Gastrocnemius medialis (tissue), 4 donors: Measurements from ENCODE around the gene IFNK. TPM values are rescaled to one million over a fixed set of nuclear protein-coding genes. Genes with fewer than 3 reads are reported as not detected.

Experiments
- ATAC-seq, 2 donors: fragments of 150-250 bp; one replicate each; pipeline ENCODE4 v1.9.1; 2016
- DNase-seq, 2 donors: peaks; one replicate each; pipeline ENCODE4 v3.0.0-alpha.2; 2019
- H3K27ac ChIP-seq, 4 donors: fragments of 200-600 bp; sonication (generic); 1 replicate in 1 of 4; 2 replicates in 3 of 4; pipeline ENCODE4 v1.5.1; 2016 to 2018; ENCODE audit warnings: mild to moderate bottlenecking in 2 of 4, moderate library complexity in 1 of 4
- H3K27me3 ChIP-seq, 3 donors: fragments of 200-600 bp; sonication (generic) in 2 of 3; 1 replicate in 1 of 3; 2 replicates in 2 of 3; pipeline versions ENCODE4 v1.5.1 to v1.6.0; 2016 to 2019; ENCODE audit warnings: mild to moderate bottlenecking in 1 of 3, moderate library complexity in 1 of 3
- H3K36me3 ChIP-seq, 2 donors: fragments of 200-600 bp; sonication (generic) in 1 of 2; one replicate each; pipeline ENCODE4 v1.5.1; 2017 to 2018
- H3K4me1 ChIP-seq, 2 donors: fragments of 200-600 bp; sonication (generic) in 1 of 2; one replicate each; pipeline ENCODE4 v1.5.1; 2016 to 2017; ENCODE audit warnings: mild to moderate bottlenecking in 2 of 2
- H3K4me3 ChIP-seq, 4 donors: fragments of 200-600 bp; sonication (generic) in 3 of 4; 1 replicate in 1 of 4; 2 replicates in 3 of 4; pipeline ENCODE4 v1.5.1; 2016 to 2019; ENCODE audit warnings: mild to moderate bottlenecking in 2 of 4
- H3K9me3 ChIP-seq, 3 donors: fragments of 200-600 bp; sonication (generic) in 2 of 3; 1 replicate in 1 of 3; 2 replicates in 2 of 3; pipeline ENCODE4 v1.5.1; 2016 to 2019
- POLR2A ChIP-seq, 2 donors: fragments of 450-650 bp; IDR thresholded peaks; one replicate each; pipeline ENCODE4 v1.6.1; 2017; ENCODE audit warnings: antibody characterized with exemption in 2 of 2, mild to moderate bottlenecking in 2 of 2, moderate library complexity in 2 of 2
- in situ Hi-C, 4 donors: fragments of 200-750 bp; cut with MboI; loops; one replicate each; pipeline versions ENCODE4 v1.15.0 to v1.8.0; 2017; ENCODE audit warnings: low sequenced_read_pairs in 4 of 4
- intact Hi-C: fragments of 100-400 bp; cut with DNase I; formaldehyde crosslinking; loops from one replicate; pipeline ENCODE4 v1.15.1; 2023; ENCODE audit warnings: low total_unique reads
- total RNA-seq, 4 donors: library from RNA; depleted of rRNA; stranded (reverse); fragments of >200 nt; gene quantifications; one replicate each; pipeline versions ENCODE4 v1.1.0 to v1.2.3, GENCODE V29; 2016
- TF ChIP-seq, protein P1 (sequence below), 5 experiments: fragments of 450-650 bp in 3 of 5; fragments of 200-600 bp in 2 of 5; sonication (generic) in 2 of 5; IDR thresholded peaks in 4 of 5; conservative IDR thresholded peaks in 1 of 5; 1 replicate in 4 of 5; 2 replicates in 1 of 5; pipeline ENCODE4 v1.5.1; 2016 to 2019; ENCODE audit warnings: antibody characterized with exemption in 5 of 5, mild to moderate bottlenecking in 3 of 5, moderate library complexity in 3 of 5

IFNK gene
- total RNA-seq, 4 donors from 2014 or later: not detected

DNA sequence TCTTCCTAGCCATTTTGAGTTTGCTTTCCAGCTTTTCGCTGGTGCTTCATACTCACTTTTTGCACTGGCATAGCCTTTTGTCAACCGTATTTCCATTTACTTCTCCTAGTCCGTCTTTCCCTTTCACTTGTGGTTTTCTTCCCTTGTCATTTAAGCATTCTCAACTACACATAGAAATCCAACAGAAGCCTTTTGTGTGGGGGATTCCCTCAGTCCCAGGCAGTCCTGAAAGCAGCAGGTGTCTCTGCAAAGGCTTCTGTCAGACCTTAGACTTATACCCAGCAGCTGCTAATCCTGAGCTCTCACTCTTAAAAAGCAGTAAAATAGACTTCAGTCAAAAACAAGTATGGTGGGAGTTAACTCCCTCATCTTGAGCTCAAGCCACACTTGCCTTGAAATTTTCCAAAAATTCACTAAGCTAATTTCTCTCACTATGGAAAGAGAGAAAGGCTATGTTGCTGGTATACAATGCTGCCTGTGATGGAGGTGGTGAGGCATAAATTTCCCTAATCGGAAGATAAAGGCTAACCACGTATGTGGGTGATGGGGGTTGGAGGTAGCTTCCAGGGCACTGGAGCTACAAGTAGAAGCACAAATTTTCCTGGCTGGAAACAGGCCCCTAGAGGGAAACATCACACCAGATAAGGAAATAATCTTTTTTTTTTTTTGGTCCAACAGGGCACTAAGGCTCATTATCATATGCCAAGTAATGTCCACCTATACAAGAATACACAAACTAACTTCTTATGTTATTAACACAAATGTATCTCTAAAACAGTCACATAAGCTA is 34.8 kb upstream of the IFNK start:
- DNase-seq: no peak
- in situ Hi-C loops: no loop called here
- Histone ChIP-seq H3K27ac (no peak overlapping the region), H3K36me3 (no peaks in the 10 kb centered on the region), H3K4me1 (no peaks in the 10 kb centered on the region), H3K27me3 (no peaks in the 10 kb centered on the region), H3K9me3 (no peaks in the 10 kb centered on the region), H3K4me3 (no peak overlapping the region)
- intact Hi-C loops: no loop called here
- no peak for ATAC-seq
- no peak for TF ChIP-seq POLR2A (IDR thresholded peaks at IDR 0.05)
- TF ChIP-seq, protein P1, sequence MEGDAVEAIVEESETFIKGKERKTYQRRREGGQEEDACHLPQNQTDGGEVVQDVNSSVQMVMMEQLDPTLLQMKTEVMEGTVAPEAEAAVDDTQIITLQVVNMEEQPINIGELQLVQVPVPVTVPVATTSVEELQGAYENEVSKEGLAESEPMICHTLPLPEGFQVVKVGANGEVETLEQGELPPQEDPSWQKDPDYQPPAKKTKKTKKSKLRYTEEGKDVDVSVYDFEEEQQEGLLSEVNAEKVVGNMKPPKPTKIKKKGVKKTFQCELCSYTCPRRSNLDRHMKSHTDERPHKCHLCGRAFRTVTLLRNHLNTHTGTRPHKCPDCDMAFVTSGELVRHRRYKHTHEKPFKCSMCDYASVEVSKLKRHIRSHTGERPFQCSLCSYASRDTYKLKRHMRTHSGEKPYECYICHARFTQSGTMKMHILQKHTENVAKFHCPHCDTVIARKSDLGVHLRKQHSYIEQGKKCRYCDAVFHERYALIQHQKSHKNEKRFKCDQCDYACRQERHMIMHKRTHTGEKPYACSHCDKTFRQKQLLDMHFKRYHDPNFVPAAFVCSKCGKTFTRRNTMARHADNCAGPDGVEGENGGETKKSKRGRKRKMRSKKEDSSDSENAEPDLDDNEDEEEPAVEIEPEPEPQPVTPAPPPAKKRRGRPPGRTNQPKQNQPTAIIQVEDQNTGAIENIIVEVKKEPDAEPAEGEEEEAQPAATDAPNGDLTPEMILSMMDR (IDR thresholded peaks at IDR 0.05 in 4 of 5, conservative IDR thresholded peaks at IDR 0.05 in 1 of 5): no peak

DNA sequence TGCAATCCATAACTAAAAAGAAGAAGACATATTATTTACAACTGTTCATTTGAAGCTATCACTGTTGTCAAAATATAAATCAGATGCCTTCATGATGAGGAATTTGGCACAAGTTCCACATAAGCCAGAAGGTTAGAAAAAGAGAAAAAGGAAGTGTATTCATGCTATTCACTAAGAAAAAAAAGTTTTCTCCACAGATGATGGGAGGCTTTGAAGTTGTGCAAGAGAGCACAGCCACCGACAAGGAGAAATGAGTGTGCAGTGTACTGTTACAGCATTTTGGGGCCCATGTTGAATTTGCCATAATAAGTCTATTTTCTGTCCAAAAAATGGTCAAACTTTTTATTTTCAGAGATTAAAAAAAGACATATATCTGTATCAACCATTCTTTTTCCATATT is 32.9 kb upstream of the IFNK start:
- in situ Hi-C loops: no loop called here
- DNase-seq: no peak
- Histone ChIP-seq H3K4me3 (no peak overlapping the region), H3K9me3 (no peaks in the 10 kb centered on the region), H3K36me3 (no peaks in the 10 kb centered on the region), H3K27me3 (no peaks in the 10 kb centered on the region), H3K27ac (no peak overlapping the region), H3K4me1 (peaks cover 4 to 8% of the 10 kb centered on the region in 2 donors)
- TF ChIP-seq, protein P1 (IDR thresholded peaks at IDR 0.05 in 4 of 5, conservative IDR thresholded peaks at IDR 0.05 in 1 of 5): no peak
- no peak for TF ChIP-seq POLR2A (IDR thresholded peaks at IDR 0.05)
- intact Hi-C loops: no loop called here
- no peak for ATAC-seq

DNA sequence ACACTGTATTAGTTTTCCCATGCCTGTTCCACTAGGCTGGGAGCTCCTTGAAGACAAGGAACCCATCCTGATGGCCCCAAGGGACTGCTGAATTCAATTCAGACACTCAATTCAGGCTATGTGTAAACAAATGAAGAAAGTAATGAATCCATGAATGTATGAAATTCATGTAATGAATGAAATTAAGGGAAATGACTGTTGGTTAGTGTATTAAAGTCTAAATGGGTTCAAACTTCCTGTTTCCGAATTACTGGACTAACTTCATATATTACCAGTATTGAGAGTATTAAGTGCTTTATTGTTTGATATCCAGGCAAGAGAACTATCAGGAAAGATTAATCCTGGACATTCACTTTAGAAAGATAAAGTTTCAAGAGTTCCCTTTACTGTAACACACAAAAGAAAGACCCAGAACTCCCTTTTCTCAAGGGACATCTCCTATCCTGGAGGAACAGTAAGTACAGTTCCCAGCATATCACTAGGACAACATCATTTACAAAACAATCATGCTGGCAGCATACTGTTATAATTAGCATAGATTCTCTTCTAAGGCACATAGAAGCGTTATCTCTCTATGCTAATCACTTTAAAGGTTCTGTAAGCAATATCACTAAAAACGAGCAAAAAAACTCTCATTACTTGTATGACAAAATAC is 28.5 kb upstream of the IFNK start:
- DNase-seq: no peak
- no peak overlapping the region for H3K27ac ChIP-seq
- no peaks in the 10 kb centered on the region for H3K36me3 ChIP-seq
- no peak for TF ChIP-seq POLR2A (IDR thresholded peaks at IDR 0.05)
- TF ChIP-seq, protein P1 (IDR thresholded peaks at IDR 0.05 in 4 of 5, conservative IDR thresholded peaks at IDR 0.05 in 1 of 5): no peak
- H3K27me3 ChIP-seq: no peaks in the 10 kb centered on the region
- no peak overlapping the region for H3K4me3 ChIP-seq
- no peaks in the 10 kb centered on the region for H3K9me3 ChIP-seq
- ATAC-seq: no peak
- peaks cover 10 to 11% of the 10 kb centered on the region in 2 donors for H3K4me1 ChIP-seq
- intact Hi-C loops (no loop called here), in situ Hi-C loops (no loop called here)

DNA sequence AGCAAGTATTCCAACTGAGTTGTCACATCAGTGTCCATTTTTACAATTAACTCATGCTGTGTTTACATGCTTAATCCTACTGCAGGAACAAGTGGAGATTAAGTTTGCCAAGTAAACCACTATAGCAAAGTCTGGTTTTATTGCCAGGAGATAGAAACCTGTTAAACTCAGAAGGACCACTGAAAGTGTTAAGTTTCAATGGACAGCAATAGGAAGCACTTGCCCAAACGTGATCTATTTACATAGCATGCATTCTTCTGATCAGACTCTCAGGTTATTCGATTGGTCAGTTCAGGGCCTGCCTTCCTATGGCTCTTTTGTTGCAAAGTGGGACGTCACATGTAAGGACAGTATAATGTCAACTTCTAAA is 28.0 kb upstream of the IFNK start:
- intact Hi-C loops: no loop called here
- TF ChIP-seq POLR2A (IDR thresholded peaks at IDR 0.05): no peak
- TF ChIP-seq, protein P1 (IDR thresholded peaks at IDR 0.05 in 4 of 5, conservative IDR thresholded peaks at IDR 0.05 in 1 of 5): no peak
- no peak overlapping the region for H3K4me3 ChIP-seq

More for the DNA sequence above, 28.0 kb upstream of the IFNK start:
- no peaks in the 10 kb centered on the region for H3K36me3 ChIP-seq
- H3K9me3 ChIP-seq: no peaks in the 10 kb centered on the region
- H3K4me1 ChIP-seq: peaks cover 10 to 11% of the 10 kb centered on the region in 2 donors
- in situ Hi-C loops: no loop called here
- H3K27me3 ChIP-seq: no peaks in the 10 kb centered on the region
- H3K27ac ChIP-seq: no peak overlapping the region
- ATAC-seq (no peak), DNase-seq (no peak)
